Fibroblast of mammary gland (primary cell): ENCODE results near the gene EFNA3.

ENCODE experiments used
- DNase-seq: peaks from one replicate; pipeline ENCODE4 v3.0.0-alpha.2; 2010; ENCODE audit warnings: low read depth
- H3K4me3 ChIP-seq: 2 replicates; pipeline ENCODE4 v1.5.1; 2011; ENCODE audit warnings: low read depth, mild to moderate bottlenecking, low read length, moderate library complexity; ENCODE audit not compliant: control insufficient read depth
- CTCF ChIP-seq: conservative IDR thresholded peaks from 2 replicates; pipeline ENCODE4 v1.5.1; 2011; ENCODE audit warnings: low read depth, low read length, inconsistent platforms; ENCODE audit not compliant: control insufficient read depth, insufficient read depth

The EFNA3 gene

GRCh38 chr1:155079487-155080311 lies 1.1 kb downstream of the EFNA3 start:
- no peak for TF ChIP-seq CTCF
- H3K4me3 ChIP-seq = no peak overlapping the region

GRCh38 chr1:155080312-155081228 lies 1.9 kb downstream of the EFNA3 start:
- no peak overlapping the region for H3K4me3 ChIP-seq
- no peak for TF ChIP-seq CTCF
- DNase-seq = no peak

More at GRCh38 chr1:155079487-155080311, 1.1 kb downstream of the EFNA3 start:
- DNase-seq = no peak

GRCh38 chr1:155081472-155082300 lies 3.0 kb downstream of the EFNA3 start:
- no peak for TF ChIP-seq CTCF
- H3K4me3 ChIP-seq = no peak overlapping the region
- DNase-seq = no peak

GRCh38 chr1:155082301-155083051 lies 3.8 kb downstream of the EFNA3 start:
- no peak for DNase-seq
- H3K4me3 ChIP-seq = no peak overlapping the region
- no peak for TF ChIP-seq CTCF

- no peak for DNase-seq
- no peak for TF ChIP-seq CTCF
- no peak overlapping the region for H3K4me3 ChIP-seq
Observed at GRCh38 chr1:155083052-155083541, 4.5 kb downstream of the EFNA3 start.
